ENCODE measurements around the gene TLE2.

The TLE2 gene

DNA sequence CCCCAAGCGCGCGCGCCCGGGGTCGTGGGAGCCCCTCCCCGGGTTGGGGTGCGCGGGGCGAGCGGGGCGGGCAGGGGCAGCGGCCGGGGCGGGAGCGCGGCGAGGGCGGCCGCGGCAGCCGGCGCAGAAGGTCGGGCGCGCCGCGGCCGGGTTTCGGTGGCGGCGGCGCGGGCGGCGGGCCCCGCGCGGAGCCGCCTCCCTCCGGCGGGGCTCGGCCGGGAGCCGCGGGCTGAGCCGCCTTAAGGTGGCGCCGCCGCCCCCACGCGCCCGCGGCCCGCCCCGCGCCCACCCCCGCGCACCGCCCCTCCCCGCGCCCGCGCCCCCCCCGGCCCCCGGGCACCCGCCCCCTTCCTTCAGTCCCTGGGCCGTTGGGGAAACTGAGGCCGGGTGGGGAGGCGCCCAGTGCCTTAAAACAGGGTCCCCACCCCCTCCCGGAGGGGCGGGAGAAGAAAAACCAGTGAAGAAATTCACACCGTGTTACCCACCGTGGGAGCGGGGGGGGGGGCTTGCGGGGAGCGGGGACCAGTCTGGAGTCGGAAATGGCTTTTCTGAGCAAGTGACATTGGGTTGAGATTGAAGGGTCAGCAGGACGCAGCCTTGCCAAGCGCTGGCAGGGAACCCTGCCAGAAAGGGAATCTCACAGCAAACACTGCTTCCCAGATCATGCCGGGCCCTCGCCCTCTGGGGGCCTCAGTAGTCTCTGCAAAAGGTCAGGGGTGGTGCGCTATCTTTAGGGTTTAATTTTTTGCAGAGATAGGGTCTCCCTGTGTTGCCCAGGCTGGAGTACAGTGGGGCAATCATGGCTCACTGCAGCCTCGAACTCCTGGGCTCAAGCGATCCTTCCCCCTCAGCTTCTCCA lies at the start of gene TLE2:
TLE2 (minus strand) TSS at position 216 of the 859 bp plus-strand sequence. CDS start 376 bp downstream, outside the sequence.
- DNase-seq (ENCODE audit: low read depth) = no peak

DNA sequence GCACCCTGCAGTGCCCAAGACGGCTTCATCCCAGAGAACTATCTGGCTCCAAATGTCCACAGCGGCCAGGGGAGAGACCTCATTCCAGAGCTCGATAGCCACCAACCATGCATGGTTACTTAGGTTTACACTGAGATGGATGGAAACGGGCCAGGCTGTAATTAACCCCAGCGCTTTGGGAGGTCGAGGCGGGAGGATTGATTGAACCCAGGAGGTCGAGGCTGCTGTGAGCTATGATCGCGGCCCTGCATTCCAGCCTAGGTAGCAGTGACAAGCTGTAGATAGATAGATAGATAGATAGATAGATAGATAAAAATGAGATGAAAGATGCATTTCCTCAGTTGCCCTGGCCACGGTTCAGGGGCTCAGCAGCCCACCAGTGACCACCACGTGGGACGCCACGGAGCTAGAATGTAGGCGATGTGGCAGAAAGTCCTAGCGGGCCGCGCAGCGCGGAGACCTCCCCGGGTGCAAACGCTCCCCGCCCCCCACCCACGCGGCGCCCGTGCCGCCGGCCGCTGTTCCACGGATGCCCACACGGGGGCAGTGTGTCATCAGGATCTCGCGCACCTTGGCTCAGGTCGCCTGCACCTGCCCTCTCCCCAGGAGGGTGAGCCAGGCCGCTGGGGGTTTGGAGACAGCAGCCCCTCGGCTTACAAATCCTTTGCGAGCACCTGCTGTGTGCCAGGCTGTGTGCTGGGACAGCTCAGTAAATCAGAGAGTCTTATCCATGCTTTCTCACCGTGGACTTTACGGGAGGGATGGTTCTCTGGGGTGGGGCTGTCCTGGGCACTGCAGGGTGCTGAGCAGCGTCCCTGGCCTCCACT lies 46.7 kb upstream of the TLE2 start:
- DNase-seq (ENCODE audit: low read depth) = peak; percentile 44

DNA sequence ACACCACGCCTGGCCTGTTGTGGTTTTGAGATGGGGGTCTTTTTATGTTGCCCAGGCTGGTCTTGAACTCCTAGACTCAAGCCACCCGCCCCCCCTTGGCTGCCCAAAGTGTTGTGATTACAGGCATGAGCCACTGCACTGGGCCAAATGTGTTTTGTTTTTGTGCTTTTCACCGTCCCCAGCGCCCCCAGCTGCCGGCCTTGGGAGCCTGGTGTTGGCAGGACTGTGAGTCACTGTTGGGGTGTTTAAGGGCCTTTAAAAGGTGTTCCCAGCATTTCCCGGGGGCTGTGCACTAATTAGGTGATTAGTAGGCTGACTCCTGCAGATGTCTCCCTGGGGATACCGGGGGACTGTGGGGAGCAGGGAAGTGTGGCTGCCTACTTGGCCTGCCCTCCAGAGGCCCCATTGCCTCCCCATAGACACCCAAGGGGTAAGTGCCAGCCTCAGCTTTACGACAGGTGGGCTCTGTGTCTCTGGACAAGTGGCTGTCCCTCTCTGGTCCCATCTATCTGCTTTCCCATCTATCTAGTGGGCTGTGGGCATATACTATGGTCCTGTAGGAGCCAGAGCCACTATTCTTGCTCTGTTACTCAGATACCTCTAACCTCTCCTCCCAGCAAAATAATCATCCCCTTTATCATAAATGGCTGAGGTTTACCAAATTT lies 45.0 kb upstream of the TLE2 start:
- peak; percentile 39 for DNase-seq (ENCODE audit: low read depth)

DNA sequence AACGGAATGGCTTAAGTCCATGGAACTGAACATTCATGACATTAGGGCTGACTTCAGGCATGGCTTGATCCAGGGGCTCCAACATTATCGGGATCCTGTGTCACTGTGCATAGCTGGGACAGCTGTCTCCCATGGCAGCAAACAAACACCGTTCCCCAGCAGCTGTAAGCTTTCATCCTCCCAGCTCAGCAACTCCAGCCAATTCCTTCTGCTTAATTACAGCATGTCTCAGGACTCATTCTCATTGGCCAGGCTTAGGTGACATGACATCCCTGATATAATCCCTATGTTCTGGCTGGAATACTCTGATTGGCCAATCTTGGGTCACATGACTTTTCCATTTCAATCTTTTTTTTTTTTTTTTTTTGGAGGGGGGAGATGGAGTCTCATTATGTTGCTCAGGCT lies 44.1 kb upstream of the TLE2 start:
- peak; percentile 72 for DNase-seq (ENCODE audit: low read depth)

DNA sequence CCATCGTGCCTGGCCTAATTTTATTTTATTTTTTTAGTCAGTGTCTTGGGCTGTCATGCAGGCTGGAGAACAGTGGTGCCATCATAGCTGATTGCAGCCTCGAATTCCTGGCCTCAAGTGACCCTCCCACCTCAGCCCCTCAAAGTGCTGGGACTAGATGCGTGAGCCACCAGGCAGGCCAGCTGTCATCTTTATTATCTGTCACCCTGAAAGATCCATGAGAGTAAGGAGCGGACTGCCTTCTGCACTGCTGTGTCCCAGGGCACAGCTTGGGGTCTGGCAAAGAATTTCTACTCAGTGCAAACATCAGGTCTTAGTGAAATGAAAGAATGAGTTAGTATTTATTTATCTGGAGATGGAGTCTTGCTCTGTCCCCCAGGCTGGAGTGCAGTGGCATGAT lies 42.7 kb upstream of the TLE2 start:
- no peak for DNase-seq (ENCODE audit: low read depth)

DNA sequence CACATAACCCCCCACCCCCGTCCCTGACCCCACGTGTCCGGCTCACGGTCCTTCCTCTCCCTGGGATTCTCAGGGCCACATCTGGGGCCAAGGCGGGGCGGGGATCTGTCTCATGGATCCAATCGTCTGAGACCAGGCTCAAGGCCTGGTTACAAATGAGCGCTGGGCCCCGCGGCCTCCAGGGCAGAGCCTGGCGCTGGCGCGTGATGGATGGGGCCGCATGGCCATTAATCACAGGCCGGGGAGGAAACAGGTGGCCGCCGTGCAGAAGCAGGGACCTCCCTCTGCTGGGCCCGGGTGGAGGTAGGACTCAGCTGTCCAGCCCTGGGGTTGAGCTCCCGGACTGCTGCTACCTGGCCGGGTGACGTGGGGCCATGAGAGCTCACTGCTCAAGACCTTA lies 39.0 kb upstream of the TLE2 start:
- no peak for DNase-seq (ENCODE audit: low read depth)

DNA sequence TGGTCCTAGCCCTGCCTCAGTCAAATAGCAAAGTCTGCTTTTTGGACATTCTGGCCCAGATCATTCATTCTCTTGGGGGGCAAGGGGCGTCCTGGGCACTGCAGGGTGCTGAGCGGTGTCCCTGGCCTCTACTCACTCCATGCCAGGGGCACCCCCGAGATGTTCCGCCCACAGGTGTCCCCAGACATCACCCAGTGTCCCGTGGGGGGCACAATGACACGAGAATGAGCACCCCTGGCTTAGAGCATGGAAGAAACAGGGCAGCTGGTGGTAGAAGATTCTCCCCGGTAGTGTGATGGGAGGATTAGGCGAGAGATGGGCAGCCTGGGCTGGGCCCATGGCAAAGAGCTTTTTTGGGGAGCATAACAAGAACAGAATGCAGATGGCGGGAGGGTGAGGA lies 38.5 kb upstream of the TLE2 start:
- no peak for DNase-seq (ENCODE audit: low read depth)

DNA sequence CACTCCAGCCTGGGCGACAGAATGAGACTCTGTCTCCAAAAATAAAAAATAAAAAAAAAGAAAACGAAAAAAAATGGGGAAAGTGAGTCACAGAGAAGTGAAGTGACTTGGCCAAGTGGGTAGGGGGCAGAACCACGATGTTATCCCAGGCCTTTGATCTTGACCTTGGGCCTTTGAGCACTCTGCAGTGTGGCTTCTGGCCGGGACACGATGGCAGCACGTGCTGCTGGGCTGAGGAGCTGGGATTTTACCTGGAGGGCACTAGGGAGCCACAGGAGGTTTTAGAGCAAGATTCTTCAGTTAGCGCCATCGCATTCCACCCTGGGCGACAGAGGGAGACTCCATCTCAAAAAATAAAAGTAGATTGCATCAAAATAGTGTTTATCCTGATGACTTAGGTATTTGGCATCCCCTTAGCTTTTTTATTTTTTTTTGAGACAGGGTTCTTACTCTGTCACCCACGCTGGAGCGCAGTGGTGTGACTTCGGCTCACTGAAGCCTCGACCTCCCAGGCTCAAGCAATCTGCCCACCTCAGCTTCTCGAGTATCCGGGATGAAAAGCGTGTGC lies 37.5 kb upstream of the TLE2 start:
- no peak for DNase-seq (ENCODE audit: low read depth)

DNA sequence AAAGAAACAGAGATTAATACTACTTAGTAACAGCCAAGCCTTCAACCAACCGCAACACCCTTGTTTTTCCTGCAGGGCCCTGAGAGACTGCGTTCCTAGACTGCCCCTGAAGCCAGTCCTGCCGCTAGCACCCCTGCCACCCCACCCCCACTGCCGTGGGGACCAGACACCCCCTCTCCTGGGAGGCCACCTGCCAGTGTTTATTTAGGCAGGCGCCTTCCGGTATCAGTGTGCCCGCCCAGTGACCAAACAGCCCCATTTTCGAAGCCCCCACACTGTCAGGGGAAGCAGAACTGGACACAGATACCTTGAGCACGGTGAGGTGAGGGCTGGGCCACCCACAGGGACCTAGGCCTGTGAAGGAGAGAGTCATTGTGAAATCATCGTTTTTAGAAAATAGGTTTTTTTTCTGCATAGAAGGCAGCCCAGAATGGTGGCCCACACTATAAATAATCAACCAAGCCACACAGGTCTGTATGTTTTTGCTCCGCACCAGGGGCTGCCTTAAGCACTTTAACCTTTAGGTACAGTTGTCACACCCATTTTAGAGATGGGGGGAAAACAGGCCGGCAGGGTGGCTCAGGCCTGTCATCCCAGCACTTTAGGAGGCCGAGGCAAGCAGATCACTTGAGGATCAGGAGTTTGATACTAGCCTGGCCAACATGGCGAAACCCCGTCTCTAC lies 36.7 kb upstream of the TLE2 start:
- no peak for DNase-seq (ENCODE audit: low read depth)

DNA sequence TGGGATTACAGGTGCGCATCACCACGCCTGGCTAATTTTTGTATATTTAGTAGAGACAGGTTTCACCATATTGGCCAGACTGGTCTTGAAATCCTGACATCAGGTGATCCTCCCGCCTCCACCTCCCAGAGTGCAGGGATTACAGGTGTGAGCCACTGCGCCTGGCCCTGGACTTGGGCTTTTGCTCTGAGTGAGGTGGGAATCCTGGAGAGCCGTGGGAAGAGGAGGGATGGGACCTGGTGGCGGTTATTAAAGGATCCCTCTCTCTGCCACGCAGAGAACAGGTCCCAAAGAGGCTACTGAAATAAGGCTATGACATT lies 34.9 kb upstream of the TLE2 start:
- no peak for DNase-seq (ENCODE audit: low read depth)

DNA sequence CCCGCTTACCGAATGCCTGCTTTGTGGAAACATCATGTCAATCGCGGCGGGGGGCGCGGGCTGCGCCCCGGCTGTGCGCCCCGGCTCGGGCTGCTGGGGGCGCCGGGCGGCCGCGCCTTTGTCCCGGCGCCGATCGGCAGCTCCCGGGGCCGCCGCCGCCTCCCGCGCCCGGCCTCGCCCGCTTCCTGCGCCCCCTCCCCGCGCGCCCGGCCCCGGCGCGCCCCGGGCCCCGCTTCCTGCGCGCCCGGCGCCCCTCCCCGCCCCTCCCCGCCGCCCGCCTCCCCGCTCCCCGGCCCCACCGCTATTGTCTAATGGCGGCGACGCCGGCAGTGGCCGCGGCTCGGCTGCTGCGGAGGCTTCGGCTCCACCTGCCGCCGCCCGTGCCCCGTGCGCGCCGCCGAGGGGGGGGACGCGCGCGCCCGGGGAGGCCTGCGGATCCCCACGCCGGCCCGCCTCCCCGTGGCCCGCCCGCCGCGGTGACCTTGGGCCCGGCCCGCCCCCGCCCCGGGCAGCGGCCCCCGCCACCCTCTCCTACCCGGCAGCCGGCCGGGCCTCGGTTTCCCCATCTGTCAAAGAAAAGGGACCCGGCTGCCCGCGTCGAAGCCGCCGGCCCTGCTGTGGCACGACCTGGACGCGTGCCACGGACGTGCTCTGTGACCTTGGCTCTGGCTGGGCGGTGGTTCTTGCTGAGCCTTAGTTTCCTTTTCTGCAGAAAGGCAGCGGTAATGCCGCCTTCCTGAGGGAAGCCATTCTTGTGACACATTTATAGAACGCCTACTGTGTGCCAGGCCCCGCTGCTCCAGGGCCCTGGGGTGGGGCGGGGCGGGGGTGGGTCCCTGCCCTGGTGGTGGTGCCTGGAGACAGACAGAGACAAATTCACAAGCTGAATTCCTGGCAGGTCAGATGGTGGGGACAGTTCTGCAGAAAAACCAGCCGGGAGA lies 33.4 kb upstream of the TLE2 start, which contains the start of gene TLE5:
TLE5 (minus strand) TSS at position 331 of the 941 bp plus-strand sequence; CDS start at position 36, 295 bp downstream.
- peak; percentile 62 for DNase-seq (ENCODE audit: low read depth)

DNA sequence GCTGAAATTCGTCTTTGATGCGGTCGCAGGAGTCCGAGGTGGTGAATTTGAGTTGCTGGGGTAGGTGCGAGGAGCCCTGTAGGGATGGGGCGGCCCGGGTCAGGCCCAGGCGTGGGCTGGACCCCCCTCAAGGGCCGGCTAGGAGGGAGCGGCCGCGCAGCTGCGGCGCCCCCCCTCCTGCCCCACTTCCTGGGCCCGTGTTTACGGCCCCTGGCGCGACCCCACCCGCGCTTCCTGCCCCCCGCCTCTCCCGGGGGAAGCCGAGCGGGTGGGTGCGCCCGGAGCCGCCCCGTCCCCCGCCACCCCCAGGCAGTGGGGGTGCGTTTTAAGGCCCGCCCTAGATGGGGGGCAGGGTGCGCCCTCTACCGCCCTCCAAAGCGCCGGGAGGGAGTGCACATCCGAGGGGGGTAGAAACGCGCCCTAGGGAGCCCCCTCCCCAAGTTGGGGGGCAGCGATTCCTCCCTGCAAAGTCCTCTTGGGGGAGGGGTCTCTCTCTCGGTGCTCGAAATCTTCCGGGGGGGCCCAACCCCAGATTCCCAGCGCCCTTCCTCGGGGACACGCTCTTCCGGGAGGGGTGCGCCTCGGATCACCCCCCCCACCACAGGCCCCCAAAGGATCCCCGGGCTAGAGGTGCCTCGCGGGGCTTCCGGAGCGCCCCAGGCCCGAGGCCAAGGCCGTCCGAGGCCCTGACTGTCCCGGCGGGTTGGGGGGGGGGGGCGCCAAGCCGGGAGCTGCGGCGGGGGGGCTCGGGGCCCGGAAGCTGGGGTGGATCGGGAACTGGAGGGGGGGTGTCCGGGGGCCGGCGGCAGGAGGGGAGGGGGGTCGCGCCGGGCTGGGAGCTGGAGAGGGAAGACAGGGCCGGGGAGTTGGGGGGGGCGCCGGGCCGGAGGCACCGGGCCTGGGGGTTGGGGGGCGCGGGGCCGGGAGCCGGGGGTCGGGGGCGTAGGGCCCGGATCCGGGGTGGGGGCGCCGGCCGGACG lies 32.4 kb upstream of the TLE2 start:
- DNase-seq (ENCODE audit: low read depth) = peak; percentile 57

DNA sequence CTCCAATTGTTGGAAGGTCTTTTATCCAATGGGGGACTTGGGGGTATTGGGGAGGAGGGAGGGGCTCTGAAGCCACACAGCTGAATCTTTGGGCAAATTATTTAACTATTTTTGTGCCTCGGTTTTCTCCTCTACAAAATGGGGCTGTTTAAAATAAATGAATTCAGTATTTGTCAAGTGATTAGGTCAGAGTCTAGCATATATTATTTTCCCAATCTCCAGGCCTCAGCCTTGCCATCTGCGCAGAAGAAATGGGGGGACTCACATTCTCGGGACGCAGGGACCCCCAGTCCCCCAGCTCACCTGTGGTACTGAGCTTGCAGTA lies 31.7 kb upstream of the TLE2 start:
- DNase-seq (ENCODE audit: low read depth) = no peak

DNA sequence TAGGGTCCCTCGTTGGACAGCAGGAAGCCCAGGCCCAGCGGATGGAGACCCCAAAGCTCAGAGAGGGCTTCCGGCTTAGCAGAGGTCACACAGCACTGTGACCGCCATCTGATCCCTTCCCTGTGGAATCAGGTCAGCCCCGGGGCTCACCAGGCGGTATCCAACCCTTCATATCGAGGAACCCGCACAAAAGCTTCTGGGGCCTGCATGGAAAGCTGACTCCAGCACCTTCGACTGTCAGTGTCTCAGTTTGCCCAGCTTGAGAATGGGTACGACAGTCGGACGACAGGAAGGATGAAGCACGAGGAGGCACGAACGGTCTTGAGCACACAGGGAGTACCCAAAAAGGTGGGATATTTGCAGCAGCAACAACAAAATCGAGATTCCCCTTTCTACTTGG lies 30.6 kb upstream of the TLE2 start:
- DNase-seq (ENCODE audit: low read depth) = no peak

DNA sequence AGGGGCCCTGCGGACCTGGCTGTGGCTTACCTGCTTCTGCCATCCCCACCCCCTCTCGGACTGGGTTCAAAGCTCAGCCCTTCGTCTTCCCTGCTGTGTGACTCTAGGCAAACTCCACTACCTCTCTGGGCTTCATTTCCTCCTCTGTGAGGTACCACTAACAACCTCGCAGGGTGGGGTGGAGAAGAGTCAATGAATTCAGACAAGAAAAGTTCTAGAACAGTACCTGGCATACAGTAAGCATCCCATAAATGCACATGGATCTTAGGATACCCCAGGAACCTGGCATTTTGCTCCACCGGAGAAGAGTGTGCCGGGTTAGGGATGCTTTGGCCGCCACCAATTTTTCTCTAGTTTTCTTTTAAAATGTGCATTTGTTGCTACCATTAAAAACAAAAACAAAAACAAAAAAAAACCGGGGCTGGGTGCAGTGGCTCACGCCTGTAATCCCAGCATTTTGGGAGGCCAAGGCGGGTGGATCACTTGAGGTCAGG lies 29.8 kb upstream of the TLE2 start:
- no peak for DNase-seq (ENCODE audit: low read depth)

DNA sequence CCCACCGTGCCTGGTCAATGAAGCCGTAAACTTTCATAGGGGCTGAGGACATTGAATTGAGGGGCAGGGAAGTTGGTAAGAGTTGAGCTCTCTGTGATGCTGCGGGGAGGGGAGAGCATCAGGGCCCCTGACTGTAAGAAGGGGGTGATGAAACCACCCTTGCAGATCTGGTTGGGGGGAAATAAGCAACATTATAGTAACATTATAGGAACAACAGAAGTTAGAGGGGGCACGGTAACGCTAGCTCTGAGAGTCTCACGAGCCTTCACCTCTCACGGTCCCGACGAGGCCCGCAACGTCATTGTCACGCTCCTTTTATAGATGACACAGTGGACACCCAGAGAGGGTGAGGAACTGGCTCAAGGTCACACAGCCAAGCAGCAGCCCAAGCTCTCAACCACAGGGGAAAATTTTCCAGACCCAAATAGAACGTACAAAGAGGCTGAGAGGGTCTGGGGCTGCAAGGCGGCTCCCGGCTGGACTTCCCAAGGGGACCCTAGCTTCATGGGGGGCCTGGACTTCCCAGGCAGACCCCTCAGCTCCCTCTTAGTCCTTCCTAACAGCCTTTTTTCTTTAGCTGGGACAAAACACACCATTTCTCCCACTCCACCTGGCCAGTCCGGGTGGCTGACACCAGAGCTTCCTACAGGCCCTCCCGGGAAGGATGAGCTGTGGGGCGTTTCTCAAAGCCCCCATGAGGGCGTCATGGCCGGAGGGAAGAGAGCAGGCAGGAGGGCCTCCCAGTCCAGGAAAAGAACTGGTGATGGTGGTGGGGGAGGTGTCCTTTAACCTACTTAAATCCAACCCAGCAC lies 29.1 kb upstream of the TLE2 start:
- DNase-seq (ENCODE audit: low read depth) = no peak

DNA sequence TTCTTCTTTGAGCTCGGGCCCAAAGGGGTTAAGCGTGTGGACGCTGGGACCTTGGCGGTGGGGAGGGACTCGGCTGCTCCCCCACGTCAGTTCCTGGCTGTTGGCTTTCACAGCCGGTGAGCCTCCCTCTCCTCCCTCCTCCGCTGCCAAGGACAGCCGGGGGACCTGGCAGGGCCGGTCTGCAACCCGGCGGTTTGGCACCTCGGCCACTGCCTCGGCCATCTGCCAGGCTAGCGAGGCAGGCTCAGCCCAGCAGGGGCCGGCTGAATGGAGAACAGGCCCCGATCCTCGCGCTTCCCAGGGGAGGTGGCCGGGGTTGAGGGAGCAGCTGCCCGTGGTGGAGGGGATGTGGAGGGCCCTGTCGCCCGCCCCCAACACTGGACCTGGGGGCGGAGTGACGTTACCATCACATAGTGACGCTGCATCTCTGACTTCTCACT lies 28.2 kb upstream of the TLE2 start:
- DNase-seq (ENCODE audit: low read depth) = no peak

DNA sequence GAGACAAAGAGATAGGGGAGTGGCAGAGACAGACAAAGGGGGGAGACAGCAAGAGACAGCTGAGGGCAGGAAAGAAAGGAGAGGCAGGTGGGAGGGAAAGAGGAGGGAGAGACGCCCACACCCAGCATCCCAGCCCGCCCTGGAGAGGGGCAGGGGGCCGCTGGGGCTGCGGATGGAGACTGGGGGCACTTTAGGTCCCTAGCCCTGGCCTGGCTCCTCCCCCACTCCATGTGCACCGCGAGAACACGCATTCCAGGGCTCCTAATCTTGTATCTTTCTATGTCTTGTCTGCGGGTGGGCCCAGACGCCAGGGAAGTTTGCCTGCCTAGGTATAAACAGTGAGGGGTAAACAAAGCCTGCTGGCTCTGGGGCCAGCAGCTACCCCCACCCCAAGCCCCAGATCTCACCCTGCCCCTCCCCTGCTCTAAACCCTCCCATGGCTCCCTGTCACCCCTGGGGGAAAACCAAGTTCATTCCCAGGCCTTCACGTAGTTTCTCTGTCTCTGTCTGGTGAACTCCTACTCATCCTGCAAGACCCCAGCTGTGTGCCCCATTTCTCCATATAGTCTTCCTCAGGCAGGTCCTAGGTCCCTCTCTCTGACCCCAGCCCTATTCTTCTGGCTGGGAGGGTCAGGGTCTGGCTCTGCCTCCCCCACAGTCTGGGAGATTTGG lies 27.5 kb upstream of the TLE2 start:
- no peak for DNase-seq (ENCODE audit: low read depth)
